GM12878 (cell line): Measurements from ENCODE around the gene TBC1D1. TPM values are rescaled to one million over a fixed set of nuclear protein-coding genes. Genes with fewer than 3 reads are reported as not detected.

ENCODE experiments used
- ATAC-seq: fragments of 200-7000 bp; cut with Tn5 transposase; 3 replicates; pipeline ENCODE4 v1.9.1; 2020; ENCODE audit warnings: mild to moderate bottlenecking, moderate library complexity
- BruUV-seq: library from RNA; stranded (reverse); fragments of 400-500 nt; replicated peaks from 2 replicates; lab custom pipeline; 2021; lab: Mats Ljungman, UMichigan
- CTCF ChIA-PET: fragments of 300-600 bp; sonication (Branson Sonifier 250); formaldehyde crosslinking; extraction: SDS; loops from one replicate; lab custom pipeline; 2021; ENCODE audit warnings: inconsistent platforms; lab: Yijun Ruan, JAX
- POLR2A ChIA-PET: fragments of 350-600 bp; formaldehyde crosslinking; extraction: SDS; loops from one replicate; lab custom pipeline; 2021; ENCODE audit warnings: inconsistent platforms; lab: Charles Lee
- RAD21 ChIA-PET: fragments of 300-600 bp; sonication (Branson Sonifier 250); formaldehyde crosslinking; loops from one replicate; lab custom pipeline; 2023; ENCODE audit warnings: antibody characterized with exemption; ENCODE audit not compliant: unreplicated experiment; lab: Charles Lee
- SMC1A ChIA-PET: fragments of 300-600 bp; sonication (Branson Sonifier 250); formaldehyde crosslinking; loops from one replicate; lab custom pipeline; 2023; ENCODE audit not compliant: unreplicated experiment, uncharacterized antibody; lab: Charles Lee
- DNase-seq: peaks from one replicate; pipeline ENCODE4 v3.0.0-alpha.2; 2011; ENCODE audit warnings: low read depth, low spot score
- FAIRE-seq: peaks from 3 replicates; lab custom pipeline; 2011; peaks lifted over from hg19 to GRCh38; lab: Jason Lieb, UNC
- H2AFZ ChIP-seq: 2 replicates; pipeline ENCODE4 v1.6.0; 2011; ENCODE audit warnings: low read depth, low read length, control low read depth; ENCODE audit not compliant: control insufficient read depth
- H3K27ac ChIP-seq: 2 replicates; pipeline ENCODE4 v1.5.1; 2011; ENCODE audit warnings: control low read depth; ENCODE audit not compliant: control insufficient read depth, insufficient read depth
- H3K27me3 ChIP-seq, 2 experiments: replicated peaks in 1 of 2; 2 replicates each; pipeline versions ENCODE4 v1.6.0 to v1.6.1; 2011; ENCODE audit warnings: low read length in 1 of 2; ENCODE audit not compliant: control insufficient read depth in 2 of 2, insufficient read depth in 2 of 2
- H3K36me3 ChIP-seq, 2 experiments: 2 replicates each; pipeline ENCODE4 v1.5.1; 2011; ENCODE audit warnings: low read length in 1 of 2; ENCODE audit not compliant: control insufficient read depth in 2 of 2, insufficient read depth in 2 of 2
- H3K4me1 ChIP-seq: 2 replicates; pipeline ENCODE4 v1.6.1; 2011; ENCODE audit warnings: mild to moderate bottlenecking, low read length, moderate library complexity, mixed read lengths; ENCODE audit not compliant: control insufficient read depth, insufficient read depth
- H3K4me2 ChIP-seq: 2 replicates; pipeline ENCODE4 v1.6.0; 2011; ENCODE audit warnings: control low read depth; ENCODE audit not compliant: control insufficient read depth, insufficient read depth
- H3K4me3 ChIP-seq: fragments of 200-600 bp; sonication (generic); 2 replicates; pipeline ENCODE4 v1.5.1; 2016
- H3K79me2 ChIP-seq: 2 replicates; pipeline ENCODE4 v1.6.0; 2011; ENCODE audit warnings: low read length; ENCODE audit not compliant: control insufficient read depth, insufficient read depth
- H3K9ac ChIP-seq: 2 replicates; pipeline ENCODE4 v1.8.0; 2011; ENCODE audit warnings: low read length, control low read depth, mixed read lengths; ENCODE audit not compliant: control insufficient read depth, insufficient read depth
- H3K9me3 ChIP-seq: replicated peaks from 3 replicates; pipeline ENCODE4 v1.5.1; 2011; ENCODE audit warnings: mild to moderate bottlenecking, low read length; ENCODE audit not compliant: control insufficient read depth, insufficient read depth
- H4K20me1 ChIP-seq: 2 replicates; pipeline ENCODE4 v1.6.0; 2011; ENCODE audit not compliant: control insufficient read depth, insufficient read depth
- IKZF1 ChIP-seq: fragments of 450-650 bp; conservative IDR thresholded peaks from 2 replicates; pipeline ENCODE4 v1.6.1; 2017; ENCODE audit warnings: antibody characterized with exemption, mild to moderate bottlenecking
- PAX8 ChIP-seq: fragments of 450-650 bp; IDR thresholded peaks from 2 replicates; pipeline ENCODE4 v1.6.1; 2017; ENCODE audit warnings: mild to moderate bottlenecking, moderate library complexity
- TCF7 ChIP-seq: IDR thresholded peaks from 2 replicates; pipeline ENCODE4 v1.6.1; 2014; ENCODE audit warnings: antibody characterized with exemption, borderline replicate concordance
- WGBS: methylation state at CpG from one replicate; pipeline ENCODE4 v1.1.6; 2016; ENCODE audit warnings: low lambda C conversion rate; ENCODE audit not compliant: insufficient replicate concordance, insufficient coverage; ENCODE audit errors: missing lambda C conversion rate; 5-methylcytosine and 5-hydroxymethylcytosine counted together
- in situ Hi-C: fragments of 300-500 bp; cut with MboI; formaldehyde crosslinking; loops from 9 replicates; pipeline ENCODE4 v1.14.3; 2018; ENCODE audit warnings: mixed read lengths
- intact Hi-C: fragments of 100-400 bp; cut with micrococcal nuclease; formaldehyde crosslinking; loops from one replicate; pipeline ENCODE4 v1.14.2; 2022; ENCODE audit not compliant: unreplicated experiment
- polyA plus RNA-seq, 11 experiments: library from polyadenylated mRNA; depleted of rRNA in 4 of 11; unstranded in 6 of 11; stranded (reverse) in 5 of 11; fragments of >200 nt; fragmentation: Nextera tagmentation in 4 of 11; fragmentation: Illumina TruSeq in 1 of 11; extraction: Ambion mirVana in 4 of 11; extraction: Trizol in 1 of 11; gene quantifications; 1 replicate in 1 of 11; 2 replicates in 10 of 11; pipeline versions ENCODE4 v1.2.1 to v1.2.3, GENCODE V29; 2011 to 2016; ENCODE audit warnings: inconsistent platforms in 2 of 11, missing spikeins in 2 of 11, low read depth in 1 of 11
- total RNA-seq, 4 experiments: library from RNA; depleted of rRNA in 3 of 4; stranded (reverse); fragments of >200 nt in 3 of 4; fragmentation: Illumina TruSeq in 1 of 4; extraction: Trizol in 1 of 4; gene quantifications; 2 replicates each; pipeline versions ENCODE4 v1.2.1 to v1.2.3, GENCODE V29; 2013 to 2021
- TF ChIP-seq, protein P1 (sequence below): IDR thresholded peaks from 2 replicates; pipeline ENCODE4 v1.6.1; 2011; ENCODE audit warnings: borderline replicate concordance, low read depth, mild to moderate bottlenecking, moderate library complexity, low read length; ENCODE audit not compliant: insufficient read depth, poor library complexity, severe bottlenecking
- TF ChIP-seq, protein P2 (sequence below): fragments of 450-650 bp; IDR thresholded peaks from 2 replicates; pipeline ENCODE4 v1.6.1; 2016; ENCODE audit warnings: mild to moderate bottlenecking
- TF ChIP-seq, protein P3 (sequence below): fragments of 450-650 bp; formaldehyde crosslinking; IDR thresholded peaks from 2 replicates; pipeline ENCODE4 v1.4.0; 2022; ENCODE audit warnings: mild to moderate bottlenecking, moderate library complexity

Gene TBC1D1
- total and polyA plus RNA-seq, 10 of the 15 experiments (the other 5 are each of a cell fraction or from before 2014, with no cell fraction given): 5.3 to 102 (median 57.8) TPM

DNA sequence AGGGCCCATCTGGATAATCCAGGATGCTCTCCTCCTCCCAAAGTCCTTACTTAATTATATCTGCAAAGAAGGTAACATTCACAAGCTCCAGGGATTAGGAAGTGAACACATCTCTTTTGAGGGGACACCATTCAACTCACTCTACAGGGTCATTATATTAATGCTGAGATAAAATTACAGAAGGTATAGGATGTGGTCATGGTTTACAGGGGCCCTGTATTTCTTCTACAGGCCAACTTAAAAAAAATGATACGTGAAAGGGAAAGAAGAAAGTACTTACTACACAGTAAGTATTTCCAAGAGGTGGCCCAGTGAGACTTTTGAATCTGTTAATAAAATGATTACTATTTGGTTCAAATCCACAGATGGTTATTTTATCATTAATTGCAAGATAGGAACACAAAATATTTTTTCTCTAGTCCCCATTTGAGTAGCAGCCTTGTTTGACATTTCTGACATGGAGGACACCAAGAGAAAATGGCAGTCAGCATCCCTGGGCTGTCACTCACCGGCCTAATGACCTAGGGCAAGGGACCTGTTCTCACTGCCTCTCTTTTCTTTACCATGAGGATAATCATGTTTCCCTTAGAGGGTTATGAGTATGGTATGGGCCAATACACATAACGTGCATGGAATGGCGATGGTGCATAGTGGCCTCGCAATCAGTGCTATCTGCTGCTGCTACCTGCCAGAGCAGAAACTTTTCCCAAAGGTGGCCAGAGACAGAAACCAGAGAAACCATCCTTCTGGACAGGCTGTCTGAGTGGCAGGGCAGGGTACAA is 209.8 kb downstream of the TBC1D1 start:
- peaks cover 5 to 13% of the 10 kb centered on the region in 2 experiments for H3K36me3 ChIP-seq
- H2AFZ ChIP-seq: no peak overlapping the region
- no peak overlapping the region for H3K27ac ChIP-seq
- BruUV-seq: no TSS peak
- no peaks in the 10 kb centered on the region for H4K20me1 ChIP-seq
- ChIA-PET RAD21 (no interaction called here), CTCF (interaction anchor here (1.2 to 1.8 kb wide), 5 partner anchors 10 to 287 kb away, joined by 3 to 6 read pairs (median 5); no protein-coding TSS in a partner anchor), SMC1A (interaction anchor here (0.6 to 2.0 kb wide), 5 partner anchors 10 to 79 kb away, joined by 3 to 7 read pairs (median 4); no protein-coding TSS in a partner anchor), POLR2A (no interaction called here)
- no peak overlapping the region for H3K4me2 ChIP-seq
- H3K4me3 ChIP-seq: no peak overlapping the region
- no peaks in the 10 kb centered on the region for H3K27me3 ChIP-seq
- 100% methylated on average over 5 of the region's 5 CpGs for WGBS
- DNase-seq (no peak), FAIRE-seq (no peak), ATAC-seq (no peak)
- intact Hi-C loops (no loop called here), in situ Hi-C loops (no loop called here)
- H3K79me2 ChIP-seq: no peaks in the 10 kb centered on the region
- H3K4me1 ChIP-seq: peaks cover 8% of the 10 kb centered on the region
- no peak for TF ChIP-seq TCF7
- TF ChIP-seq, protein P1, sequence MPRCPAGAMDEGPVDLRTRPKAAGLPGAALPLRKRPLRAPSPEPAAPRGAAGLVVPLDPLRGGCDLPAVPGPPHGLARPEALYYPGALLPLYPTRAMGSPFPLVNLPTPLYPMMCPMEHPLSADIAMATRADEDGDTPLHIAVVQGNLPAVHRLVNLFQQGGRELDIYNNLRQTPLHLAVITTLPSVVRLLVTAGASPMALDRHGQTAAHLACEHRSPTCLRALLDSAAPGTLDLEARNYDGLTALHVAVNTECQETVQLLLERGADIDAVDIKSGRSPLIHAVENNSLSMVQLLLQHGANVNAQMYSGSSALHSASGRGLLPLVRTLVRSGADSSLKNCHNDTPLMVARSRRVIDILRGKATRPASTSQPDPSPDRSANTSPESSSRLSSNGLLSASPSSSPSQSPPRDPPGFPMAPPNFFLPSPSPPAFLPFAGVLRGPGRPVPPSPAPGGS: peak; percentile 13
- no peak overlapping the region for H3K9ac ChIP-seq
- no peaks in the 10 kb centered on the region for H3K9me3 ChIP-seq

DNA sequence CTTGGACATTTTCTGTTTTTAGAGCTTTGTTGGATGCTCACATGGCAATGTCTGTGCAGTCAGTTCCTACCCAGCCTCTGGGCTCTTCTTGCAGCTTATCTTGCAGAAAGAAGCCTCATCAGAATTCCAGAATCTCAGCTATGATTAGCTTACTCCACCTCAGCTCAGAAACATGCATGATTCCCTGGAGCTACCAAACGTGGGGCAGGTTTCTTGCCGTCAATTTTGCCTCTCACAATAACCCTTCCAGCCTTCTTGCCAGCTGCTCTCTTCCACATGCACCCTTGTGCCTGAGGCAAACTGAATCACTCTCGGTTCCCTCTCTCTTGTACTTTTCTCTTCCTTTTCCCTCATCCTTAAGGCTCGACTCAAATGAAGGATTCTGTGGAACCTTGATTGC is 210.7 kb downstream of the TBC1D1 start:
- ATAC-seq: no peak
- ChIA-PET POLR2A (interaction anchor here (0.7 kb wide), 1 partner anchor 11 kb away, joined by 3 read pairs; no protein-coding TSS in a partner anchor), SMC1A (interaction anchor here (0.6 to 2.0 kb wide), 4 partner anchors 9 to 78 kb away, joined by 3 to 7 read pairs (median 4); no protein-coding TSS in a partner anchor), RAD21 (no interaction called here), CTCF (interaction anchor here (0.7 to 1.8 kb wide), 4 partner anchors 18 to 286 kb away, joined by 3 to 6 read pairs (median 4); no protein-coding TSS in a partner anchor)
- intact Hi-C loops (no loop called here), in situ Hi-C loops (no loop called here)
- no peak overlapping the region for H3K27ac ChIP-seq
- no peak overlapping the region for H3K4me2 ChIP-seq
- no peaks in the 10 kb centered on the region for H3K27me3 ChIP-seq
- no peak overlapping the region for H2AFZ ChIP-seq
- FAIRE-seq: no peak
- WGBS: 98% methylated on average over 4 of the region's 4 CpGs
- H3K4me1 ChIP-seq: peaks cover 15% of the 10 kb centered on the region
- BruUV-seq: no TSS peak
- no peak overlapping the region for H3K9ac ChIP-seq
- no peak for DNase-seq
- H3K36me3 ChIP-seq: peaks cover 6 to 16% of the 10 kb centered on the region in 2 experiments
- no peaks in the 10 kb centered on the region for H3K79me2 ChIP-seq
- H3K4me3 ChIP-seq: no peak overlapping the region
- no peaks in the 10 kb centered on the region for H4K20me1 ChIP-seq
- no peaks in the 10 kb centered on the region for H3K9me3 ChIP-seq
- TF ChIP-seq PAX8 (no peak), IKZF1 (no peak), TCF7 (no peak)
- TF ChIP-seq, protein P2, sequence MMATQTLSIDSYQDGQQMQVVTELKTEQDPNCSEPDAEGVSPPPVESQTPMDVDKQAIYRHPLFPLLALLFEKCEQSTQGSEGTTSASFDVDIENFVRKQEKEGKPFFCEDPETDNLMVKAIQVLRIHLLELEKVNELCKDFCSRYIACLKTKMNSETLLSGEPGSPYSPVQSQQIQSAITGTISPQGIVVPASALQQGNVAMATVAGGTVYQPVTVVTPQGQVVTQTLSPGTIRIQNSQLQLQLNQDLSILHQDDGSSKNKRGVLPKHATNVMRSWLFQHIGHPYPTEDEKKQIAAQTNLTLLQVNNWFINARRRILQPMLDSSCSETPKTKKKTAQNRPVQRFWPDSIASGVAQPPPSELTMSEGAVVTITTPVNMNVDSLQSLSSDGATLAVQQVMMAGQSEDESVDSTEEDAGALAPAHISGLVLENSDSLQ: no peak
- TF ChIP-seq, protein P1: no peak
- TF ChIP-seq, protein P3, sequence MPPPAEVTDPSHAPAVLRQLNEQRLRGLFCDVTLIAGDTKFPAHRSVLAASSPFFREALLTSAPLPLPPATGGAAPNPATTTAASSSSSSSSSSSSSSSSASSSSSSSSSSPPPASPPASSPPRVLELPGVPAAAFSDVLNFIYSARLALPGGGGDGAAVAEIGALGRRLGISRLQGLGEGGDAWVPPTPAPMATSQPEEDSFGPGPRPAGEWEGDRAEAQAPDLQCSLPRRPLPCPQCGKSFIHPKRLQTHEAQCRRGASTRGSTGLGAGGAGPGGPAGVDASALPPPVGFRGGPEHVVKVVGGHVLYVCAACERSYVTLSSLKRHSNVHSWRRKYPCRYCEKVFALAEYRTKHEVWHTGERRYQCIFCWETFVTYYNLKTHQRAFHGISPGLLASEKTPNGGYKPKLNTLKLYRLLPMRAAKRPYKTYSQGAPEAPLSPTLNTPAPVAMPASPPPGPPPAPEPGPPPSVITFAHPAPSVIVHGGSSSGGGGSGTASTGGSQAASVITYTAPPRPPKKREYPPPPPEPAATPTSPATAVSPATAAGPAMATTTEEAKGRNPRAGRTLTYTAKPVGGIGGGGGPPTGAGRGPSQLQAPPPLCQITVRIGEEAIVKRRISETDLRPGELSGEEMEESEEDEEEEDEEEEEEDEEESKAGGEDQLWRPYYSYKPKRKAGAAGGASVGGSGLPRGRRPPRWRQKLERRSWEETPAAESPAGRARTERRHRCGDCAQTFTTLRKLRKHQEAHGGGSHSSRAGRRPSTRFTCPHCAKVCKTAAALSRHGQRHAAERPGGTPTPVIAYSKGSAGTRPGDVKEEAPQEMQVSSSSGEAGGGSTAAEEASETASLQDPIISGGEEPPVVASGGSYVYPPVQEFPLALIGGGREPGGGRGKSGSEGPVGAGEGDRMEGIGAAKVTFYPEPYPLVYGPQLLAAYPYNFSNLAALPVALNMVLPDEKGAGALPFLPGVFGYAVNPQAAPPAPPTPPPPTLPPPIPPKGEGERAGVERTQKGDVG (CRISPR knock-in tag): no peak
